ENCODE results near the gene ANKRD60.
A peak's percentile ranks its signal among the peaks of the same experiment; 100 is the strongest.

ANKRD60 gene
- 0 reads per million in 2 donors for total RNA-seq

- DNase-seq, result peak; percentile 61
Measured at GRCh38 chr20:58228484-58229197, at the start of gene ANKRD60. ANKRD60 (minus strand) TSS chr20:58228653; CDS start chr20:58228653, 0 bp downstream.

- no peak for DNase-seq
Measured at GRCh38 chr20:58277578-58278472, 49.4 kb upstream of the ANKRD60 start.

GRCh38 chr20:58277107-58277506 is 48.7 kb upstream of the ANKRD60 start:
- DNase-seq, result no peak

- no peak for DNase-seq
Measured at GRCh38 chr20:58274384-58274783, 45.9 kb upstream of the ANKRD60 start.

GRCh38 chr20:58271606-58272351 is 43.3 kb upstream of the ANKRD60 start:
- no peak for DNase-seq

- no peak for DNase-seq
Measured at GRCh38 chr20:58268936-58269619, 40.6 kb upstream of the ANKRD60 start.

- DNase-seq, result no peak
Measured at GRCh38 chr20:58268421-58268821, 40.0 kb upstream of the ANKRD60 start.

GRCh38 chr20:58267389-58268215 is 39.1 kb upstream of the ANKRD60 start:
- DNase-seq, result no peak

- DNase-seq, result no peak
Measured at GRCh38 chr20:58264271-58264670, 35.8 kb upstream of the ANKRD60 start.

- no peak for DNase-seq
Measured at GRCh38 chr20:58261660-58262059, 33.2 kb upstream of the ANKRD60 start.

- no peak for DNase-seq
Measured at GRCh38 chr20:58260006-58260405, 31.6 kb upstream of the ANKRD60 start.

- no peak for DNase-seq
Measured at GRCh38 chr20:58256842-58257241, 28.4 kb upstream of the ANKRD60 start.

- DNase-seq, result no peak
Measured at GRCh38 chr20:58256307-58256706, 27.9 kb upstream of the ANKRD60 start.

- DNase-seq, result no peak
Measured at GRCh38 chr20:58254890-58255289, 26.4 kb upstream of the ANKRD60 start.

GRCh38 chr20:58251979-58252591 is 23.6 kb upstream of the ANKRD60 start:
- DNase-seq, result no peak

- DNase-seq, result no peak
Measured at GRCh38 chr20:58251348-58251978, 23.0 kb upstream of the ANKRD60 start.

GRCh38 chr20:58246346-58246745 is 17.9 kb upstream of the ANKRD60 start:
- DNase-seq, result no peak

GRCh38 chr20:58245931-58246330 is 17.5 kb upstream of the ANKRD60 start:
- DNase-seq, result no peak

GRCh38 chr20:58245181-58245891 is 16.9 kb upstream of the ANKRD60 start:
- no peak for DNase-seq

GRCh38 chr20:58244517-58245030 is 16.1 kb upstream of the ANKRD60 start:
- DNase-seq, result no peak
